DND-41 (cell line): ENCODE results near the gene SYNE2.

Experiments used
- ATAC-seq: fragments of 200-7000 bp; cut with Tn5 transposase; 3 replicates; pipeline ENCODE4 v1.9.1; 2021; ENCODE audit warnings: low read depth; ENCODE audit not compliant: insufficient read depth
- DNase-seq: peaks from one replicate; pipeline ENCODE4 v3.0.0-alpha.2; 2020
- H2AFZ ChIP-seq: 2 replicates; pipeline ENCODE4 v1.6.0; 2012; ENCODE audit warnings: low read depth, low read length
- H3K27ac ChIP-seq: 2 replicates; pipeline ENCODE4 v1.5.1; 2012; ENCODE audit warnings: low read length, inconsistent platforms
- H3K27me3 ChIP-seq: fragments of 200-600 bp; sonication (generic); 2 replicates; pipeline ENCODE4 v1.6.0; 2012; ENCODE audit warnings: low read length, mild to moderate bottlenecking, inconsistent platforms; ENCODE audit not compliant: insufficient read depth, poor library complexity
- H3K36me3 ChIP-seq: 2 replicates; pipeline ENCODE4 v1.5.1; 2012; ENCODE audit warnings: low read length, inconsistent platforms; ENCODE audit not compliant: insufficient read depth
- H3K4me1 ChIP-seq: 2 replicates; pipeline ENCODE4 v1.5.1; 2012; ENCODE audit warnings: mild to moderate bottlenecking, low read length; ENCODE audit not compliant: insufficient read depth
- H3K4me2 ChIP-seq: 2 replicates; pipeline ENCODE4 v1.6.0; 2012; ENCODE audit warnings: mild to moderate bottlenecking, moderate library complexity, low read length, inconsistent platforms; ENCODE audit not compliant: insufficient read depth
- H3K4me3 ChIP-seq, 2 experiments: fragments of 200-600 bp in 1 of 2; shearing (Covaris generic) in 1 of 2; 2 replicates each; pipeline ENCODE4 v1.5.1; 2012 to 2016; ENCODE audit warnings: inconsistent platforms in 2 of 2, low read length in 2 of 2, mild to moderate bottlenecking in 2 of 2, low read depth in 1 of 2, moderate library complexity in 1 of 2
- H3K79me2 ChIP-seq: 2 replicates; pipeline ENCODE4 v1.6.0; 2012; ENCODE audit warnings: low read length, inconsistent platforms; ENCODE audit not compliant: insufficient read depth
- H3K9ac ChIP-seq: 2 replicates; pipeline ENCODE4 v1.6.0; 2012; ENCODE audit warnings: low read depth, mild to moderate bottlenecking, inconsistent platforms, low read length, moderate library complexity
- H3K9me3 ChIP-seq: 2 replicates; pipeline ENCODE4 v1.5.1; 2012; ENCODE audit warnings: low read length, moderate library complexity, mild to moderate bottlenecking, inconsistent platforms; ENCODE audit not compliant: insufficient read depth, severe bottlenecking
- H4K20me1 ChIP-seq: 2 replicates; pipeline ENCODE4 v1.6.0; 2012; ENCODE audit warnings: low read length; ENCODE audit not compliant: insufficient read depth
- EZH2 ChIP-seq: IDR thresholded peaks from 3 replicates; pipeline ENCODE4 v1.6.1; 2012; ENCODE audit warnings: borderline replicate concordance, low read depth, mild to moderate bottlenecking, moderate library complexity, low read length, inconsistent platforms; ENCODE audit not compliant: severe bottlenecking
- TF ChIP-seq, protein P1 (sequence below): IDR thresholded peaks from 2 replicates; pipeline ENCODE4 v1.5.1; 2012; ENCODE audit warnings: borderline replicate concordance, low read length, moderate library complexity, mild to moderate bottlenecking; ENCODE audit not compliant: poor library complexity, severe bottlenecking; ENCODE audit errors: extremely low read depth

SYNE2 gene

DNA sequence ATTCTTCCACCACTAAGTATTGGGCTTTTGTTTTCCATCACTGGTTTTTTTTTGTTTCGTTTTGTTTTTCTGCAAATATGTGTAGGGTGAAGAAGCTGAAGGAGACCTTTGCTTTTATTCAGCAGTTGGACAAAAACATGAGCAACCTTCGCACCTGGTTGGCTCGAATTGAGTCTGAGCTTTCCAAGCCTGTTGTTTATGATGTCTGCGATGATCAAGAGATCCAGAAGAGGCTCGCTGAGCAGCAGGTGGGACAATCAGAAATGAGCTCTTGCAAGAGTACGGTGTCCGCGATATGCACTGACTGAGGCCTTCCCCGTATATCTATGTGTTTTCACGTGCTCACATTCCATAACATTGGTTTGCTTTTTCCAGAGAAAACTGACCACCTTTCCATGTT is 349.9 kb downstream of the SYNE2 start:
- H3K27me3 ChIP-seq: no peaks in the 10 kb centered on the region
- TF ChIP-seq EZH2: no peak
- TF ChIP-seq, protein P1, sequence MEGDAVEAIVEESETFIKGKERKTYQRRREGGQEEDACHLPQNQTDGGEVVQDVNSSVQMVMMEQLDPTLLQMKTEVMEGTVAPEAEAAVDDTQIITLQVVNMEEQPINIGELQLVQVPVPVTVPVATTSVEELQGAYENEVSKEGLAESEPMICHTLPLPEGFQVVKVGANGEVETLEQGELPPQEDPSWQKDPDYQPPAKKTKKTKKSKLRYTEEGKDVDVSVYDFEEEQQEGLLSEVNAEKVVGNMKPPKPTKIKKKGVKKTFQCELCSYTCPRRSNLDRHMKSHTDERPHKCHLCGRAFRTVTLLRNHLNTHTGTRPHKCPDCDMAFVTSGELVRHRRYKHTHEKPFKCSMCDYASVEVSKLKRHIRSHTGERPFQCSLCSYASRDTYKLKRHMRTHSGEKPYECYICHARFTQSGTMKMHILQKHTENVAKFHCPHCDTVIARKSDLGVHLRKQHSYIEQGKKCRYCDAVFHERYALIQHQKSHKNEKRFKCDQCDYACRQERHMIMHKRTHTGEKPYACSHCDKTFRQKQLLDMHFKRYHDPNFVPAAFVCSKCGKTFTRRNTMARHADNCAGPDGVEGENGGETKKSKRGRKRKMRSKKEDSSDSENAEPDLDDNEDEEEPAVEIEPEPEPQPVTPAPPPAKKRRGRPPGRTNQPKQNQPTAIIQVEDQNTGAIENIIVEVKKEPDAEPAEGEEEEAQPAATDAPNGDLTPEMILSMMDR: no peak
- no peaks in the 10 kb centered on the region for H4K20me1 ChIP-seq
- H3K4me2 ChIP-seq: no peak overlapping the region
- no peaks in the 10 kb centered on the region for H3K4me1 ChIP-seq
- no peak overlapping the region for H3K9ac ChIP-seq
- H3K27ac ChIP-seq: no peak overlapping the region
- H3K4me3 ChIP-seq: no peak overlapping the region
- H3K9me3 ChIP-seq: no peaks in the 10 kb centered on the region
- H3K36me3 ChIP-seq: peaks cover 46% of the 10 kb centered on the region
- ATAC-seq (no peak), DNase-seq (no peak)
- H3K79me2 ChIP-seq: no peaks in the 10 kb centered on the region
- H2AFZ ChIP-seq: no peak overlapping the region

DNA sequence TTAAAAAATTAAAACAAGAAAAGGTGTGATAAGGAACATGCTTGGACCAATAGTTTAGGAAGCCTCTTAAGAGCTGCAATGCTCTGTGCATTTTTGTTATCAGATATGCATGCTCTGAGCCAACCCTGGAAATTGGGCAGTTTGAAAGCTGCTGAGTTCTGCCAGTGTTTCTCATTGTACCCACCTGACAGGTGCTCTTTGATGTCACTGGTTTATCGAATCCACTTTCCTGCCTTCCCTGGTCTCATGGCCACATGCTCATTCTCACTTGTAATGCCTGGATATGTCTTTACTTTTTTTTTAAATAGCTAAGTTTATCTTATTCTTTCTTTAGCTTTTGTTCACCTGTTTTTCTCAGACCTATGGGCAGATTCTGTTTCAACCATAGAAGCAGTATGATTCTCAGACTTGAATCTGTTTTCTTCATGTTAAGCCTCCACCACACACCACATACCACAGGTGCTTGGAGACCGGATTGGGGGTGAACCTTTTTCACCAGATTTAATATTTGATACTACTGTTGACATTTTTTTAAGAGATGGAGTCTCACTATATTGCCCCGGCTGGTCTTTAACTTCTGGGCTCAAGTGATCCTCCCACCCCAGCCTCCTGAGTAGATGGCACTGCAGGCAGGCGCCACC is 350.7 kb downstream of the SYNE2 start:
- H4K20me1 ChIP-seq: no peaks in the 10 kb centered on the region
- H3K9ac ChIP-seq: no peak overlapping the region
- H2AFZ ChIP-seq: no peak overlapping the region
- no peaks in the 10 kb centered on the region for H3K27me3 ChIP-seq
- no peak overlapping the region for H3K4me3 ChIP-seq
- H3K9me3 ChIP-seq: no peaks in the 10 kb centered on the region
- H3K79me2 ChIP-seq: no peaks in the 10 kb centered on the region
- no peak overlapping the region for H3K4me2 ChIP-seq
- H3K27ac ChIP-seq: no peak overlapping the region
- DNase-seq (no peak), ATAC-seq (no peak)
- H3K4me1 ChIP-seq: no peaks in the 10 kb centered on the region
- H3K36me3 ChIP-seq: peaks cover 51% of the 10 kb centered on the region
- TF ChIP-seq, protein P1: no peak
- TF ChIP-seq EZH2: no peak

DNA sequence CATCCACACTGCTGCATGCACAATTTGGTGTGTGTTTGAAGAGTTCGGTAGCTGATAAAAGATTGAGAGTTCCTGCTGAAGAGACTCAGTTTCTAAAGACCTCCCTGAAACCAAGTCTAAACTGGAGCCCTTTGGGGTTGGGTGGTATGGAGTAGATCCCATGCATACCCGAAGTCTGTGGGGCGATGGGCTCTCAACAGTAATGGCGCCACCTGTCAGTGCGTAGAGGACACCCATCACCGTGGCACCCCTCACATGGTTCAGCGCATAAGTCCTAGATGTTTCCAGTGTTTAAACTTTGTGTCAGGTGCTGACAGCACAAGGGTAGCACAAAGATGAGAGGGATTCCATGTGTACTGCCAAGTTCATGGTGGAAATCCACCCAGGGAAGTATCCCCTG is 355.5 kb downstream of the SYNE2 start:
- no peak overlapping the region for H3K27ac ChIP-seq
- no peaks in the 10 kb centered on the region for H3K4me1 ChIP-seq
- ATAC-seq (no peak; the same call in 2 of the 3 replicates), DNase-seq (no peak)
- no peak overlapping the region for H3K9ac ChIP-seq
- H3K36me3 ChIP-seq: peaks cover 65% of the 10 kb centered on the region
- H3K9me3 ChIP-seq: no peaks in the 10 kb centered on the region
- no peaks in the 10 kb centered on the region for H3K27me3 ChIP-seq
- TF ChIP-seq, protein P1: peak; percentile 25
- no peak for TF ChIP-seq EZH2
- H3K79me2 ChIP-seq: no peaks in the 10 kb centered on the region
- H2AFZ ChIP-seq: no peak overlapping the region
- no peak overlapping the region for H3K4me3 ChIP-seq
- no peaks in the 10 kb centered on the region for H4K20me1 ChIP-seq
- H3K4me2 ChIP-seq: no peak overlapping the region

DNA sequence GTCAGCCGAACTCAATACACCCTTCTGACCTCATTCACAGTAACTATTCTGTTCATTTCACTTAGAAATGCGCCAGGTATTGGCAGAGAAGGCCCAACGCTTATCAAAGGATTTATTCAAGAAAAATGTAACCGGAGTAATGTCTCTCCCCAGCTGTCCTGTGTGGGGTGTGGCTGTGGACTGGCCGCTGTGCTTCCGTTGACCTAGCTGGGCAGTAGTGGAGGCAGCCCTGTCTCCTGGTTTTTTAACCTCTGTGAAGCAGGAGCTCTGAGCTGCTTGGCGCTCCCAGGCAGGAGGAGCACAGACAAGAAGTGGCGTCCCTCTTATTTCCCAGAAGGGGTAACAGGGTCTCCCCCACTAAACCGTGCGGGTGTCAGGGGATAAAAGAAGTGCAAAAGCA is 356.2 kb downstream of the SYNE2 start:
- Histone ChIP-seq H3K27me3 (no peaks in the 10 kb centered on the region), H3K9me3 (no peaks in the 10 kb centered on the region), H3K4me1 (no peaks in the 10 kb centered on the region), H3K9ac (no peak overlapping the region), H3K79me2 (no peaks in the 10 kb centered on the region), H3K4me3 (no peak overlapping the region), H4K20me1 (no peaks in the 10 kb centered on the region), H2AFZ (no peak overlapping the region), H3K4me2 (no peak overlapping the region), H3K36me3 (peaks cover 66% of the 10 kb centered on the region), H3K27ac (no peak overlapping the region)
- no peak for TF ChIP-seq EZH2
- TF ChIP-seq, protein P1: no peak
- ATAC-seq (no peak), DNase-seq (no peak)
